ENCODE data around the gene CASR.

DNA sequence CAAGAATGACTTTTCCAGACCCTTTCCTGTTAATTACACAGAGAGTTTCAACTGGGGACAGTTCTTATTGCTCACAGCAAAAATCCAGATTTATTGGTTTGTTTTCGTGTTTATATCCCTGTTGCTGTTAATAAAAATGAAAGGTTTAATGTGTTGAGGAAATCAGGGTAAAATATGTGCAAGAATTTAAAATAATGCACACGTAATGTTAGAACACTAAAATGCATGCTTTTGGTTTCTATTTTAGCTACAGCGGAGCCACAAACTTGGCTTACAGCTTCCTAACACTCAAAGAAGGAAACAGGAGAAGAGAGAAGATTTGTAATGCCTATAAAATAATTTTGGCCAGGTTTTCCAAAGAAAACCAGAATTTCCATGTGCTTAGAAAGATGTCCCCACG is 62.7 kb downstream of the CASR start:
- TF ChIP-seq POLR2AphosphoS5 (IDR thresholded peaks at IDR 0.05), result no peak
- TF ChIP-seq, protein P1, sequence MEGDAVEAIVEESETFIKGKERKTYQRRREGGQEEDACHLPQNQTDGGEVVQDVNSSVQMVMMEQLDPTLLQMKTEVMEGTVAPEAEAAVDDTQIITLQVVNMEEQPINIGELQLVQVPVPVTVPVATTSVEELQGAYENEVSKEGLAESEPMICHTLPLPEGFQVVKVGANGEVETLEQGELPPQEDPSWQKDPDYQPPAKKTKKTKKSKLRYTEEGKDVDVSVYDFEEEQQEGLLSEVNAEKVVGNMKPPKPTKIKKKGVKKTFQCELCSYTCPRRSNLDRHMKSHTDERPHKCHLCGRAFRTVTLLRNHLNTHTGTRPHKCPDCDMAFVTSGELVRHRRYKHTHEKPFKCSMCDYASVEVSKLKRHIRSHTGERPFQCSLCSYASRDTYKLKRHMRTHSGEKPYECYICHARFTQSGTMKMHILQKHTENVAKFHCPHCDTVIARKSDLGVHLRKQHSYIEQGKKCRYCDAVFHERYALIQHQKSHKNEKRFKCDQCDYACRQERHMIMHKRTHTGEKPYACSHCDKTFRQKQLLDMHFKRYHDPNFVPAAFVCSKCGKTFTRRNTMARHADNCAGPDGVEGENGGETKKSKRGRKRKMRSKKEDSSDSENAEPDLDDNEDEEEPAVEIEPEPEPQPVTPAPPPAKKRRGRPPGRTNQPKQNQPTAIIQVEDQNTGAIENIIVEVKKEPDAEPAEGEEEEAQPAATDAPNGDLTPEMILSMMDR (IDR thresholded peaks at IDR 0.05), result no peak

Data from gastroesophageal sphincter (tissue), 3 donors.